HG03558 (cell line): Measurements from ENCODE around the gene KIAA0408.
"Not testable (repeated sequence)": the region's sequence is repeated elsewhere in the genome, so short reads cannot be mapped to it uniquely, and the experiment has no call there.

Source experiments
- ATAC-seq: cut with Tn5 transposase; IDR thresholded peaks from one replicate; pipeline ENCODE4 v1.9.1; 2021; ENCODE audit warnings: moderate number of reproducible peaks; ENCODE audit not compliant: unreplicated experiment; ENCODE audit errors: extremely low read depth

KIAA0408 gene

GRCh38 chr6:127420556-127420955, 38.6 kb downstream of the KIAA0408 start:
- ATAC-seq, result peak; percentile 100

DNA sequence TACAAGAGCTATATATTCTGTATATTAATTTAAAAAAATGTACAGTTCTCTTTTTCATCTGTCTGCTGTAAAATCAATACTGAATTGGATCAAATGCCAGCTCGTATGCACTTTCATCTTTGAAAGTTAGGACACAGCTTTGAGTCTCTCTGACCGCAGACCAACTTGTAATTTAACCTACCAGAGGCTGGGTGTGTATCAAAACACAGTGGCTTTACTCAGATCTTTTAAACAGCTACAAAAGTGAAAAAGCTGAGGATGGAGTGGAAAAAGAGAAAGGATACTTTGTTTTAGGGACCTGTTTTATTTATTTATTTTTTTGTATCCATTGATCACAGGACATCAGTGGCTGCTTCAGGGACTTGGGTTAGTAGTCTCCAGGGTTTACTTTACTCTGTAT, 44.1 kb downstream of the KIAA0408 start:
- no peak for ATAC-seq

- not testable (repeated sequence) for ATAC-seq
Observed at GRCh38 chr6:127413123-127413522, 46.1 kb downstream of the KIAA0408 start.

DNA sequence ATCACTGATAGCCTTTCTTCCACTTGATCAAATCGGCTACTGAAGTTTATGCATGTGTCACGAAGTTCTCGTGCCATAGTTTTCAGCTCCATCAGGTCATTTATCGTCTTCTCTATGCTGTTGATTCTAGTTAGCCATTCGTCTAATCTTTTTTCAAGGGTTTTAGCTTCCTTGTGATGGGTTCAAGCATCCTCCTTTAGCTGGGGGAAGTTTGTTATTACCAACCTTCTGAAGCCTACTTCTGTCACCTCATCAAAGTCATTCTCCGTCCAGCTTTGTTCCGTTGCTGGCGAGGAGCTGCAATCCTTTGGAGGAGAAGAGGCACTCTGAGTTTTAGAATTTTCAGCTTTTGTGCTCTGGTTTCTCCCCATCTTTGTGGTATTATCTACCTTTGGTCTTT, 47.2 kb downstream of the KIAA0408 start:
- not testable (repeated sequence) for ATAC-seq
